ENCODE results near the gene SPIN2A.
A peak's percentile ranks its signal among the peaks of the same experiment; 100 is the strongest.
"Not testable (repeated sequence)": the region's sequence is repeated elsewhere in the genome, so short reads cannot be mapped to it uniquely, and the experiment has no call there.

Gene SPIN2A

GRCh38 chrX:57137073-57137472 lies at the start of gene SPIN2A:
TSS of gene SPIN2A (minus strand) at chrX:57137397. CDS start at chrX:57136597, 800 bp downstream.
- peak; percentile 57 for DNase-seq (ENCODE audit: low read depth, low spot score)

GRCh38 chrX:57178605-57179004 lies 41.4 kb upstream of the SPIN2A start:
- peak; percentile 64 for DNase-seq (ENCODE audit: low read depth, low spot score)

- DNase-seq (ENCODE audit: low read depth, low spot score): peak; percentile 82
Measured at GRCh38 chrX:57177070-57177469, 39.9 kb upstream of the SPIN2A start.

GRCh38 chrX:57172544-57172943 lies 35.3 kb upstream of the SPIN2A start:
- DNase-seq (ENCODE audit: low read depth, low spot score): no peak

GRCh38 chrX:57156397-57157049 lies 19.3 kb upstream of the SPIN2A start:
- DNase-seq (ENCODE audit: low read depth, low spot score): peak; percentile 77

- DNase-seq (ENCODE audit: low read depth, low spot score): peak; percentile 21
Measured at GRCh38 chrX:57155171-57155570, 18.0 kb upstream of the SPIN2A start.

GRCh38 chrX:57152222-57152621 lies 15.0 kb upstream of the SPIN2A start:
- not testable (repeated sequence) for DNase-seq (ENCODE audit: low read depth, low spot score)

GRCh38 chrX:57138674-57139073 lies 1.5 kb upstream of the SPIN2A start:
- no peak for DNase-seq (ENCODE audit: low read depth, low spot score)

GRCh38 chrX:57137501-57137900 lies 304 bp upstream of the SPIN2A start:
- DNase-seq (ENCODE audit: low read depth, low spot score): no peak

GRCh38 chrX:57136589-57136988 lies 608 bp downstream of the SPIN2A start:
- DNase-seq (ENCODE audit: low read depth, low spot score): not testable (repeated sequence)

- DNase-seq (ENCODE audit: low read depth, low spot score): no peak
Measured at GRCh38 chrX:57135287-57135686, 1.9 kb downstream of the SPIN2A start.

GRCh38 chrX:57134702-57135101 lies 2.5 kb downstream of the SPIN2A start:
- DNase-seq (ENCODE audit: low read depth, low spot score): no peak

GRCh38 chrX:57133706-57134105 lies 3.5 kb downstream of the SPIN2A start:
- DNase-seq (ENCODE audit: low read depth, low spot score): no peak

- DNase-seq (ENCODE audit: low read depth, low spot score): not testable (repeated sequence)
Measured at GRCh38 chrX:57133284-57133683, 3.9 kb downstream of the SPIN2A start.

- no peak for DNase-seq (ENCODE audit: low read depth, low spot score)
Measured at GRCh38 chrX:57132046-57132445, 5.2 kb downstream of the SPIN2A start.

- DNase-seq (ENCODE audit: low read depth, low spot score): no peak
Measured at GRCh38 chrX:57121816-57122215, 15.4 kb downstream of the SPIN2A start.

- peak; percentile 98 for DNase-seq (ENCODE audit: low read depth, low spot score)
Measured at GRCh38 chrX:57121162-57121755, 15.9 kb downstream of the SPIN2A start, which contains the start of gene SPIN2B. TSS of gene SPIN2B (minus strand) at chrX:57121548.

GRCh38 chrX:57120619-57121161 lies 16.5 kb downstream of the SPIN2A start:
- peak; percentile 36 for DNase-seq (ENCODE audit: low read depth, low spot score)

GRCh38 chrX:57119416-57119815 lies 17.8 kb downstream of the SPIN2A start:
- no peak for DNase-seq (ENCODE audit: low read depth, low spot score)

GRCh38 chrX:57117566-57117965 lies 19.6 kb downstream of the SPIN2A start:
- not testable (repeated sequence) for DNase-seq (ENCODE audit: low read depth, low spot score)

GRCh38 chrX:57104921-57105398 lies 32.2 kb downstream of the SPIN2A start:
- DNase-seq (ENCODE audit: low read depth, low spot score): no peak

- DNase-seq (ENCODE audit: low read depth, low spot score): no peak
Measured at GRCh38 chrX:57104406-57104805, 32.8 kb downstream of the SPIN2A start.

GRCh38 chrX:57103489-57103888 lies 33.7 kb downstream of the SPIN2A start:
- no peak for DNase-seq (ENCODE audit: low read depth, low spot score)

All from ELF-1 (cell line).